ENCODE results near the gene TSPAN12. TPM values are rescaled to one million over a fixed set of nuclear protein-coding genes. Genes with fewer than 3 reads are reported as not detected.

Gene TSPAN12
- total RNA-seq, 1 donor from 2014 or later = 13.0 TPM

GRCh38 chr7:120785095-120785494 lies 72.8 kb downstream of the TSPAN12 start:
- H2AFZ ChIP-seq (ENCODE audit: low read depth, low read length) = no peak overlapping the region
- H3K4me1 Mint-ChIP-seq (ENCODE audit: low read depth, unreplicated experiment) = peaks cover 2% of the 10 kb centered on the region
- H3K4me2 ChIP-seq (ENCODE audit: low read length) = no peak overlapping the region
- H3K36me3 ChIP-seq (ENCODE audit: insufficient read depth, low read length) = no peaks in the 10 kb centered on the region
- no peaks in the 10 kb centered on the region for H3K4me1 ChIP-seq (ENCODE audit: insufficient read depth, low read length)
- H3K9me3 Mint-ChIP-seq (ENCODE audit: unreplicated experiment) = no peaks in the 10 kb centered on the region
- no peaks in the 10 kb centered on the region for H3K79me2 ChIP-seq (ENCODE audit: insufficient read depth, low read length)
- no peak for DNase-seq (ENCODE audit: low read depth)
- H3K27me3 ChIP-seq (ENCODE audit: insufficient read depth, low read length) = no peaks in the 10 kb centered on the region
- no peaks in the 10 kb centered on the region for H3K36me3 Mint-ChIP-seq (ENCODE audit: low read depth, unreplicated experiment)
- no peak overlapping the region for H3K4me3 ChIP-seq (ENCODE audit: insufficient read depth, low read depth, low read length)
- H3K9ac ChIP-seq (ENCODE audit: low read length) = no peak overlapping the region
- TF ChIP-seq CTCF (IDR thresholded peaks at IDR 0.05; ENCODE audit: insufficient read depth, low read depth, low read length) (no peak), EZH2 (IDR thresholded peaks at IDR 0.05; ENCODE audit: insufficient read depth, low read length) (no peak)
- FAIRE-seq = no peak
- no peaks in the 10 kb centered on the region for H3K9me3 ChIP-seq (ENCODE audit: insufficient read depth, low read depth, low read length)
- H3K4me3 Mint-ChIP-seq (ENCODE audit: unreplicated experiment) = no peak overlapping the region
- H3K27ac Mint-ChIP-seq (ENCODE audit: unreplicated experiment) = no peak overlapping the region
- no peaks in the 10 kb centered on the region for H3K27me3 Mint-ChIP-seq (ENCODE audit: low read depth, unreplicated experiment)
- H3K27ac ChIP-seq (ENCODE audit: low read depth, low read length) = no peak overlapping the region
- no peaks in the 10 kb centered on the region for H4K20me1 ChIP-seq (ENCODE audit: insufficient read depth, low read length)

GRCh38 chr7:120783721-120784120 lies 74.2 kb downstream of the TSPAN12 start:
- no peaks in the 10 kb centered on the region for H3K27me3 Mint-ChIP-seq (ENCODE audit: low read depth, unreplicated experiment)

More at GRCh38 chr7:120783721-120784120, 74.2 kb downstream of the TSPAN12 start:
- Histone ChIP-seq H3K4me3 (ENCODE audit: insufficient read depth, low read depth, low read length) (no peak overlapping the region), H3K4me1 (ENCODE audit: insufficient read depth, low read length) (no peaks in the 10 kb centered on the region), H3K9me3 (ENCODE audit: insufficient read depth, low read depth, low read length) (no peaks in the 10 kb centered on the region), H3K4me2 (ENCODE audit: low read length) (no peak overlapping the region), H3K79me2 (ENCODE audit: insufficient read depth, low read length) (no peaks in the 10 kb centered on the region), H3K9ac (ENCODE audit: low read length) (no peak overlapping the region), H3K36me3 (ENCODE audit: insufficient read depth, low read length) (no peaks in the 10 kb centered on the region), H4K20me1 (ENCODE audit: insufficient read depth, low read length) (no peaks in the 10 kb centered on the region), H2AFZ (ENCODE audit: low read depth, low read length) (no peak overlapping the region), H3K27me3 (ENCODE audit: insufficient read depth, low read length) (no peaks in the 10 kb centered on the region), H3K27ac (ENCODE audit: low read depth, low read length) (no peak overlapping the region)
- FAIRE-seq (no peak), DNase-seq (ENCODE audit: low read depth) (no peak)
- H3K27ac Mint-ChIP-seq (ENCODE audit: unreplicated experiment) = no peak overlapping the region
- H3K4me3 Mint-ChIP-seq (ENCODE audit: unreplicated experiment) = no peak overlapping the region
- H3K4me1 Mint-ChIP-seq (ENCODE audit: low read depth, unreplicated experiment) = peaks cover 2% of the 10 kb centered on the region
- H3K9me3 Mint-ChIP-seq (ENCODE audit: unreplicated experiment) = no peaks in the 10 kb centered on the region
- H3K36me3 Mint-ChIP-seq (ENCODE audit: low read depth, unreplicated experiment) = no peaks in the 10 kb centered on the region
- TF ChIP-seq EZH2 (IDR thresholded peaks at IDR 0.05; ENCODE audit: insufficient read depth, low read length) (no peak), CTCF (IDR thresholded peaks at IDR 0.05; ENCODE audit: insufficient read depth, low read depth, low read length) (no peak)

Data from astrocyte (in vitro differentiated cells and primary cell).